GM18505 (cell line): ENCODE data around the gene SEPTIN5.

Experiments
- ATAC-seq: cut with Tn5 transposase; IDR thresholded peaks from one replicate; pipeline ENCODE4 v1.9.1; 2021; ENCODE audit not compliant: unreplicated experiment
- POLR2A ChIP-seq: IDR thresholded peaks from 4 replicates; pipeline ENCODE4 v1.6.1; 2011; ENCODE audit warnings: borderline replicate concordance; ENCODE audit not compliant: insufficient read depth, insufficient read length; ENCODE audit errors: extremely low read depth

The SEPTIN5 gene

DNA sequence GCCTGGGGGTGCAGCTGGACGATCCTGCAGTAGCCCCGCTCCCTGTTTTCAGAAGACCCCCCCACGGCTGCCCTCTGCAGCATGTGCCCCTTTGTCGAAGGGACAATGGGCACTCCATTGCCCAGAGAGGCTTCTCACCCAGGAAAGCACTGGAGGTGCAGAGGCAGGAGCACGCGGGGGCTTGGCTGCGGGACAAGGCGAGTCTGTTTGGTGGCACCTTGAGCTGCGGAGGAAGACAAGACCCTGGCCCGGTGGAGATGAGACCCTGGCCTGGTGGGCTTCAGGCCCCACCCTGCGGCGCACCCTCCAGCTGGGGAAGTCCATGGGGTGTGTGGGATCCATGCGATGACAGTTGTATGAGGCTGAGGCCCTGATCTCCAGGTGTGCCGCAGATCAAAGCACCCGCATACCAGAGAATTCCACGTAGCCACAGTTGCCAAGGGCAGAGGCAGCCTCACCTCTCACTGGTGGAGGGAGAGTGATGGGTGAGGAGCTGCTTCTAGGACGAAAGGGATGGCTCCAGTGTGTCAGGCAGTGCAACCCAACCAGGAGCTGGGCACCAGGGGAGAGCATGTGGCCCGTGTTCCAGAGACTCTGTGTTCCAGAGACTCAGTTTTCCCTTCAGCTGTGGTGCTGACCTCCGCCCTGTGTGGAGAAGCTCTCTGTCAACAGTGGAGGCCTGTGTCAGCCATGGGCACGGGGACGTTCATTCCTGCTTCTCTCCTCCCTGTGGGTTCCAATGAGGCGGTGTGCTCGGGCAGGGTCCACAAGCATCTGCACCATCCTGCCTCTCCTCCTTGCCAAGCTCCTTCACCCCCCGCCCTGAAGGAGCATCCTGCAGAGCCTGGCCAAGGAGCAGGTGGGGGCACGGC, 56.3 kb downstream of the SEPTIN5 start:
- TF ChIP-seq POLR2A, result no peak
- no peak for ATAC-seq

DNA sequence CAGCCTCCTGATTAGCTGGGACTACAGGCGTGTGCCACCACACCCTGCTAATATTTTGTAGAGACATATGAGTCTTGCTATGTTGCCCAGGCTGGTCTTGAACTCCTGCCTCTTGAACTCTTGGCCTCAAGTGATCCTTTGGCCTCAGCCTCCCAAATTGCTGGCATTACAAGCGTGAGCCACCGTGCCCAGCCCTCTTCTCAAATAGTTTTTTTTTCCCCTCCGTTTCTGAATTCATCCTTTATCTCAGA, 58.0 kb downstream of the SEPTIN5 start:
- no peak for ATAC-seq

More for the DNA sequence above, 58.0 kb downstream of the SEPTIN5 start:
- TF ChIP-seq POLR2A, result no peak
